NCI-H146 (cell line): ENCODE data around the gene MYH9.
A peak's percentile ranks its signal among the peaks of the same experiment; 100 is the strongest.
"Not testable (repeated sequence)": the region's sequence is repeated elsewhere in the genome, so short reads cannot be mapped to it uniquely, and the experiment has no call there.

Experiments
- DNase-seq: peaks from one replicate; lab custom pipeline; 2025; lab: John Stamatoyannopoulos, UW

Gene MYH9

GRCh38 chr22:36291831-36292740 is 95.7 kb downstream of the MYH9 start:
- no peak for DNase-seq

- DNase-seq: not testable (repeated sequence)
Measured at GRCh38 chr22:36290391-36291075, 97.2 kb downstream of the MYH9 start.

GRCh38 chr22:36289948-36290371 is 97.8 kb downstream of the MYH9 start:
- DNase-seq: not testable (repeated sequence)

- DNase-seq: no peak
Measured at GRCh38 chr22:36289406-36289870, 98.3 kb downstream of the MYH9 start.

- DNase-seq: no peak
Measured at GRCh38 chr22:36288571-36289405, 99.0 kb downstream of the MYH9 start.

- DNase-seq: no peak
Measured at GRCh38 chr22:36287881-36288515, 99.8 kb downstream of the MYH9 start.

- DNase-seq: peak; percentile 50
Measured at GRCh38 chr22:36286096-36286957, 101.4 kb downstream of the MYH9 start.

- DNase-seq: no peak
Measured at GRCh38 chr22:36285545-36285944, 102.2 kb downstream of the MYH9 start.

- DNase-seq: no peak
Measured at GRCh38 chr22:36285017-36285416, 102.8 kb downstream of the MYH9 start.

- no peak for DNase-seq
Measured at GRCh38 chr22:36284171-36284571, 103.6 kb downstream of the MYH9 start.

- no peak for DNase-seq
Measured at GRCh38 chr22:36282328-36282831, 105.4 kb downstream of the MYH9 start.

- no peak for DNase-seq
Measured at GRCh38 chr22:36281781-36282327, 105.9 kb downstream of the MYH9 start.

- DNase-seq: no peak
Measured at GRCh38 chr22:36280379-36280778, 107.4 kb downstream of the MYH9 start.

- no peak for DNase-seq
Measured at GRCh38 chr22:36279219-36279666, 108.5 kb downstream of the MYH9 start.

GRCh38 chr22:36277482-36278291 is 110.1 kb downstream of the MYH9 start:
- peak; percentile 21 for DNase-seq

GRCh38 chr22:36274531-36274930 is 113.2 kb downstream of the MYH9 start:
- DNase-seq: no peak

GRCh38 chr22:36271951-36272350 is 115.8 kb downstream of the MYH9 start:
- DNase-seq: not testable (repeated sequence)

- not testable (repeated sequence) for DNase-seq
Measured at GRCh38 chr22:36271231-36271630, 116.5 kb downstream of the MYH9 start.

GRCh38 chr22:36267896-36268485 is 119.8 kb downstream of the MYH9 start:
- DNase-seq: no peak
